K562 (cell line): ENCODE results near the gene RIMKLA. TPM values are rescaled to one million over a fixed set of nuclear protein-coding genes. Genes with fewer than 3 reads are reported as not detected.

ENCODE experiments used
- ATAC-seq: fragments of 200-7000 bp; cut with Tn5 transposase; 3 replicates; pipeline ENCODE4 v1.9.1; 2020; ENCODE audit warnings: moderate library complexity
- BruUV-seq: library from RNA; stranded (reverse); fragments of 400-500 nt; replicated peaks from 2 replicates; lab custom pipeline; 2021; lab: Mats Ljungman, UMichigan
- CTCF ChIA-PET: fragments of 300-600 bp; formaldehyde crosslinking; extraction: SDS; loops from one replicate; lab custom pipeline; 2021; ENCODE audit warnings: low intra/inter-chr PET ratio; lab: Yijun Ruan, JAX
- POLR2A ChIA-PET: fragments of 300-600, 350-650 bp; sonication (Branson Sonifier 250); formaldehyde crosslinking; extraction: SDS; loops from one replicate; lab custom pipeline; 2021; ENCODE audit warnings: antibody characterized with exemption, inconsistent platforms; lab: Yijun Ruan, JAX
- DNase-seq, 4 experiments: peaks; one replicate each; pipeline versions ENCODE4 v3.0.0 to v3.0.0-alpha.2; 2011 to 2018; ENCODE audit warnings: low spot score in 3 of 4, mixed read lengths in 3 of 4; ENCODE audit errors: extremely low read depth in 1 of 4
- FAIRE-seq: peaks from 2 replicates; lab custom pipeline; 2011; peaks lifted over from hg19 to GRCh38; lab: Jason Lieb, UNC
- H2AFZ ChIP-seq: 2 replicates; pipeline ENCODE4 v1.6.0; 2011; ENCODE audit warnings: low read depth, low read length, control low read depth, inconsistent platforms
- H3K27ac ChIP-seq: fragments of 200-600 bp; 3 replicates; pipeline ENCODE4 v1.8.0; 2011; ENCODE audit warnings: low read depth, mild to moderate bottlenecking, control low read depth, inconsistent platforms, low read length, moderate library complexity, mixed read lengths; ENCODE audit errors: extremely low read depth
- H3K27me3 ChIP-seq, 2 experiments: fragments of 300-600 bp in 1 of 2; 2 replicates in 1 of 2; 3 replicates in 1 of 2; pipeline versions ENCODE4 v1.6.0 to v1.8.0; 2011; ENCODE audit warnings: inconsistent platforms in 2 of 2, low read length in 2 of 2, mild to moderate bottlenecking in 1 of 2, mixed read lengths in 1 of 2, moderate library complexity in 1 of 2; ENCODE audit not compliant: control insufficient read depth in 2 of 2, insufficient read depth in 2 of 2
- H3K36me3 ChIP-seq: fragments of 300-600 bp; 3 replicates; pipeline ENCODE4 v1.8.0; 2011; ENCODE audit warnings: mild to moderate bottlenecking, low read length, inconsistent platforms; ENCODE audit not compliant: control insufficient read depth, insufficient read depth
- H3K4me1 ChIP-seq, 2 experiments: fragments of 200-600 bp in 1 of 2; replicated peaks in 1 of 2; 2 replicates in 1 of 2; 3 replicates in 1 of 2; pipeline versions ENCODE4 v1.5.1 to v1.8.0; 2011; ENCODE audit warnings: inconsistent platforms in 2 of 2, low read length in 2 of 2, mild to moderate bottlenecking in 1 of 2, mixed read lengths in 1 of 2, moderate library complexity in 1 of 2; ENCODE audit not compliant: control insufficient read depth in 2 of 2, insufficient read depth in 2 of 2
- H3K4me2 ChIP-seq: 2 replicates; pipeline ENCODE4 v1.6.1; 2011; ENCODE audit warnings: low read length, control low read depth, inconsistent platforms, mixed read lengths; ENCODE audit not compliant: insufficient read depth
- H3K4me3 ChIP-seq: fragments of 200-600 bp; sonication (generic), shearing (Covaris generic); 2 replicates; pipeline ENCODE4 v1.5.1; 2016; ENCODE audit warnings: control low read depth, inconsistent platforms
- H3K79me2 ChIP-seq: fragments of 200-600 bp; 3 replicates; pipeline ENCODE4 v1.8.0; 2011; ENCODE audit warnings: low read length, inconsistent platforms; ENCODE audit not compliant: control insufficient read depth, insufficient read depth
- H3K9ac ChIP-seq, 2 experiments: 2 replicates each; pipeline versions ENCODE4 v1.6.0 to v1.6.1; 2011; ENCODE audit warnings: low read depth in 2 of 2, low read length in 2 of 2, control low read depth in 1 of 2, inconsistent platforms in 1 of 2, mild to moderate bottlenecking in 1 of 2, mixed read lengths in 1 of 2; ENCODE audit not compliant: insufficient read depth in 1 of 2
- H3K9me1 ChIP-seq: one replicate; pipeline ENCODE4 v1.6.0; 2011; ENCODE audit warnings: inconsistent platforms, mild to moderate bottlenecking, low read length, moderate library complexity; ENCODE audit not compliant: control insufficient read depth, insufficient read depth
- H3K9me3 ChIP-seq: replicated peaks from 2 replicates; pipeline ENCODE4 v1.5.1; 2011; ENCODE audit warnings: low read depth, low read length, inconsistent platforms; ENCODE audit not compliant: control insufficient read depth, insufficient read depth
- H4K20me1 ChIP-seq: replicated peaks from 2 replicates; pipeline ENCODE4 v1.6.1; 2011; ENCODE audit warnings: low read length, inconsistent platforms, mixed read lengths; ENCODE audit not compliant: control insufficient read depth, insufficient read depth
- NFIX ChIP-seq: fragments of 250-450 bp; sonication (Bioruptor Pico); IDR thresholded peaks from 2 replicates; pipeline ENCODE4 v1.4.0; 2020; ENCODE audit warnings: low read depth, mild to moderate bottlenecking, moderate library complexity
- PATZ1 ChIP-seq: fragments of 250-450 bp; sonication (Bioruptor Pico); IDR thresholded peaks from 2 replicates; pipeline ENCODE4 v1.5.0; 2020; ENCODE audit warnings: mild to moderate bottlenecking, borderline replicate concordance
- SMAD1 ChIP-seq: fragments of 150-350 bp; IDR thresholded peaks from 2 replicates; pipeline ENCODE4 v1.6.1; 2014; ENCODE audit warnings: low read length, low read depth; ENCODE audit not compliant: partially characterized antibody
- TOE1 ChIP-seq, 2 experiments: fragments of 450-650 bp in 1 of 2; sonication (generic) in 1 of 2; formaldehyde crosslinking in 1 of 2; IDR thresholded peaks; 2 replicates each; pipeline versions ENCODE4 v1.7.1 to v1.8.0; 2016 to 2022; ENCODE audit warnings: borderline replicate concordance in 2 of 2, mild to moderate bottlenecking in 2 of 2, antibody characterized with exemption in 1 of 2, inconsistent platforms in 1 of 2, low read depth in 1 of 2, missing genetic modification reagents in 1 of 2, moderate library complexity in 1 of 2
- ZBTB34 ChIP-seq: fragments of 250-450 bp; sonication (Bioruptor Pico); IDR thresholded peaks from 2 replicates; pipeline ENCODE4 v1.8.0; 2021; ENCODE audit warnings: mild to moderate bottlenecking, moderate library complexity
- ZNF224 ChIP-seq: sonication (generic); formaldehyde crosslinking; IDR thresholded peaks from 2 replicates; pipeline ENCODE4 v1.8.0; 2022; ENCODE audit warnings: mild to moderate bottlenecking, missing genetic modification reagents
- ZNF384 ChIP-seq: IDR thresholded peaks from 2 replicates; pipeline ENCODE4 v1.6.1; 2012; ENCODE audit warnings: low read depth, low read length, improper control_type of control experiment
- WGBS: fragments of 100-300 bp; shearing (Covaris generic); methylation state at CpG from one replicate; pipeline ENCODE4 v1.1.6; 2016; ENCODE audit warnings: low coverage, mixed read lengths; ENCODE audit not compliant: insufficient coverage; ENCODE audit errors: missing lambda C conversion rate; 5-methylcytosine and 5-hydroxymethylcytosine counted together
- in situ Hi-C: fragments of 300-500 bp; cut with MboI; formaldehyde crosslinking; loops from 4 replicates; pipeline ENCODE4 v1.15.0; 2018; ENCODE audit warnings: inconsistent platforms, mixed read lengths
- intact Hi-C: fragments of 100-400 bp; cut with micrococcal nuclease; formaldehyde crosslinking; loops from 2 replicates; pipeline ENCODE4 v1.14.2; 2022
- polyA plus RNA-seq, 8 experiments: library from polyadenylated mRNA; depleted of rRNA in 4 of 8; stranded (reverse) in 5 of 8; unstranded in 3 of 8; fragments of >200 nt; fragmentation: Nextera tagmentation in 2 of 8; fragmentation: Illumina TruSeq in 1 of 8; extraction: Ambion mirVana in 2 of 8; extraction: Trizol in 1 of 8; gene quantifications; 2 replicates each; pipeline versions ENCODE4 v1.2.1 to v1.2.3, GENCODE V29; 2011 to 2014; ENCODE audit warnings: inconsistent platforms in 1 of 8, missing spikeins in 1 of 8
- total RNA-seq, 7 experiments: library from RNA; depleted of rRNA in 6 of 7; stranded (reverse); fragments of >200 nt in 6 of 7; fragmentation: Illumina TruSeq in 2 of 7; extraction: Trizol in 2 of 7; gene quantifications; 2 replicates each; pipeline versions ENCODE4 v1.2.1 to v1.2.3, GENCODE V29; 2011 to 2021; ENCODE audit warnings: low replicate concordance in 1 of 7

Gene RIMKLA
- total and polyA plus RNA-seq, 9 of the 15 experiments (the other 6 are each of a cell fraction or from before 2014, with no cell fraction given): 0.02 TPM; not detected in 8

DNA sequence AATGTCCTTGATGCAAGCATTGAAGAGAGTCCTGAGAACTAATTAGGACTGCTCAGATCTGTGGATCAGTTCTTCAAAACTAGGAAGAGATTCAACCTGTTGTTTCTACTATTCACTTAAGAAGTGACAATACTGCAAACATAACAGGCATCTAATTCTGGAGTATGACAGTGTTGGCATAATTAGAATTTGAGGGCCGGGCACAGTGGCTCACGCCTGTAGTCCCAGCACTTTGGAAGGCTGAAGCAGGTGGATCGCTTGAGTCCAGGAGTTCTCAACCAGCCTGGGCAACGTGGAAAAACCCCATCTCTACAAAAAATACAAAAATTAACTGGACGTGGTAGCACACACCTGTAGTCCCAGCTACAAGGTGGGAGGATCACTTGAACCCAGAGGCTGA is 37.5 kb upstream of the RIMKLA start:
- H3K4me2 ChIP-seq: no peak overlapping the region
- no peaks in the 10 kb centered on the region for H3K36me3 ChIP-seq
- FAIRE-seq (no peak), ATAC-seq (no peak), DNase-seq (no peak)
- no peaks in the 10 kb centered on the region for H3K79me2 ChIP-seq
- H2AFZ ChIP-seq: no peak overlapping the region
- H4K20me1 ChIP-seq: no peaks in the 10 kb centered on the region
- ChIA-PET POLR2A (no interaction called here), CTCF (no interaction called here)
- H3K4me1 ChIP-seq: no peaks in the 10 kb centered on the region
- no peak overlapping the region for H3K4me3 ChIP-seq
- H3K27me3 ChIP-seq: peaks cover 11 to 13% of the 10 kb centered on the region in 2 experiments; a peak in 4 of 5 replicates
- in situ Hi-C loops: loop anchor here (10.0 kb wide), 1 partner anchor 402 kb away; the partner anchor contains the start of gene CLDN19
- 11% methylated on average over 5 of the region's 5 CpGs for WGBS
- no peaks in the 10 kb centered on the region for H3K9me1 ChIP-seq
- no TSS peak for BruUV-seq
- TF ChIP-seq ZNF224: no peak
- TF ChIP-seq TOE1 (IDR thresholded peaks at IDR 0.05; ENCODE audit: borderline replicate concordance): no peak
- no peak for TF ChIP-seq TOE1 (CRISPR knock-in tag; IDR thresholded peaks at IDR 0.05; ENCODE audit: borderline replicate concordance, low read depth)
- no peak for TF ChIP-seq SMAD1
- no peak for TF ChIP-seq ZNF384
- TF ChIP-seq PATZ1: no peak
- TF ChIP-seq NFIX (CRISPR knock-in tag): no peak
- no peak for TF ChIP-seq ZBTB34 (CRISPR knock-in tag)
- no peak overlapping the region for H3K27ac ChIP-seq
- intact Hi-C loops: loop anchor here (10.0 kb wide), 2 partner anchors 232 to 392 kb away; no protein-coding TSS in a partner anchor
- no peaks in the 10 kb centered on the region for H3K9me3 ChIP-seq
- no peak overlapping the region for H3K9ac ChIP-seq
